GM12878 (cell line): ENCODE results near the gene BTF3. TPM values are rescaled to one million over a fixed set of nuclear protein-coding genes. Genes with fewer than 3 reads are reported as not detected.

Experiments
- ATF7 ChIP-seq: fragments of 450-650 bp; IDR thresholded peaks from 2 replicates; pipeline ENCODE4 v1.6.1; 2016; ENCODE audit warnings: low read depth, mild to moderate bottlenecking
- BCL3 ChIP-seq: IDR thresholded peaks from 2 replicates; pipeline ENCODE4 v1.6.1; 2011; ENCODE audit warnings: borderline replicate concordance, low read depth, mild to moderate bottlenecking, moderate library complexity, low read length; ENCODE audit not compliant: insufficient read depth, poor library complexity, severe bottlenecking
- BHLHE40 ChIP-seq, 2 experiments: fragments of 450-650 bp in 1 of 2; IDR thresholded peaks; 2 replicates each; pipeline ENCODE4 v1.6.1; 2011 to 2017; ENCODE audit warnings: low read depth in 2 of 2, borderline replicate concordance in 1 of 2, improper control_type of control experiment in 1 of 2, low read length in 1 of 2, mild to moderate bottlenecking in 1 of 2
- BRCA1 ChIP-seq: IDR thresholded peaks from 2 replicates; pipeline ENCODE4 v1.6.1; 2011; ENCODE audit warnings: low read depth, low read length, improper control_type of control experiment
- GATAD2B ChIP-seq: fragments of 450-650 bp; conservative IDR thresholded peaks from 2 replicates; pipeline ENCODE4 v1.6.1; 2017; ENCODE audit warnings: low read depth, mild to moderate bottlenecking, moderate library complexity
- HDGF ChIP-seq: fragments of 450-650 bp; IDR thresholded peaks from 2 replicates; pipeline ENCODE4 v1.6.1; 2016; ENCODE audit warnings: antibody characterized with exemption
- KDM1A ChIP-seq: fragments of 200-600 bp; sonication (generic); IDR thresholded peaks from 2 replicates; pipeline ENCODE4 v1.6.1; 2016; ENCODE audit warnings: borderline replicate concordance
- MYB ChIP-seq: fragments of 150-350 bp; IDR thresholded peaks from 2 replicates; pipeline ENCODE4 v1.6.1; 2014; ENCODE audit warnings: mild to moderate bottlenecking, low read depth, low read length, borderline replicate concordance
- POLR2A ChIP-seq: IDR thresholded peaks from 2 replicates; pipeline ENCODE4 v1.6.1; 2011; ENCODE audit warnings: low read depth, mild to moderate bottlenecking, low read length
- RELB ChIP-seq: fragments of 450-650 bp; IDR thresholded peaks from 2 replicates; pipeline ENCODE4 v1.6.1; 2017; ENCODE audit warnings: low read depth, mild to moderate bottlenecking, moderate library complexity
- RUNX3 ChIP-seq: IDR thresholded peaks from 2 replicates; pipeline ENCODE4 v1.6.1; 2012; ENCODE audit warnings: low read length, inconsistent platforms
- SMARCA5 ChIP-seq: fragments of 450-650 bp; IDR thresholded peaks from 2 replicates; pipeline ENCODE4 v1.6.1; 2017; ENCODE audit warnings: mild to moderate bottlenecking
- SREBF1 ChIP-seq: IDR thresholded peaks from 2 replicates; pipeline ENCODE4 v1.6.1; 2012; ENCODE audit warnings: mild to moderate bottlenecking, low read length
- STAT1 ChIP-seq: fragments of 450-650 bp; conservative IDR thresholded peaks from 2 replicates; pipeline ENCODE4 v1.6.1; 2014; ENCODE audit warnings: antibody characterized with exemption, mild to moderate bottlenecking
- TAF1 ChIP-seq: IDR thresholded peaks from 2 replicates; pipeline ENCODE4 v1.6.1; 2011; ENCODE audit warnings: mild to moderate bottlenecking, low read depth, low read length, borderline replicate concordance
- TCF12 ChIP-seq: IDR thresholded peaks from 2 replicates; pipeline ENCODE4 v1.6.1; 2011; ENCODE audit warnings: low read depth, mild to moderate bottlenecking, low read length
- TCF7 ChIP-seq: IDR thresholded peaks from 2 replicates; pipeline ENCODE4 v1.6.1; 2014; ENCODE audit warnings: antibody characterized with exemption, borderline replicate concordance
- USF1 ChIP-seq: IDR thresholded peaks from 2 replicates; pipeline ENCODE4 v1.6.1; 2011; ENCODE audit warnings: borderline replicate concordance, low read depth, mild to moderate bottlenecking, moderate library complexity, mixed read lengths, low read length; ENCODE audit not compliant: insufficient read depth; ENCODE audit errors: extremely low read length
- YY1 ChIP-seq: IDR thresholded peaks from 2 replicates; pipeline ENCODE4 v1.6.1; 2011; ENCODE audit warnings: low read depth, mild to moderate bottlenecking, low read length
- ZBED1 ChIP-seq: IDR thresholded peaks from 2 replicates; pipeline ENCODE4 v1.6.1; 2016; ENCODE audit warnings: borderline replicate concordance
- ZBTB33 ChIP-seq: fragments of 450-650 bp; IDR thresholded peaks from 2 replicates; pipeline ENCODE4 v1.6.1; 2017; ENCODE audit warnings: mild to moderate bottlenecking
- ZNF622 ChIP-seq: fragments of 450-650 bp; IDR thresholded peaks from 2 replicates; pipeline ENCODE4 v1.6.1; 2017; ENCODE audit warnings: mild to moderate bottlenecking, inconsistent platforms
- polyA plus RNA-seq, 11 experiments: library from polyadenylated mRNA; depleted of rRNA in 4 of 11; unstranded in 6 of 11; stranded (reverse) in 5 of 11; fragments of >200 nt; fragmentation: Nextera tagmentation in 4 of 11; fragmentation: Illumina TruSeq in 1 of 11; extraction: Ambion mirVana in 4 of 11; extraction: Trizol in 1 of 11; gene quantifications; 1 replicate in 1 of 11; 2 replicates in 10 of 11; pipeline versions ENCODE4 v1.2.1 to v1.2.3, GENCODE V29; 2011 to 2016; ENCODE audit warnings: inconsistent platforms in 2 of 11, missing spikeins in 2 of 11, low read depth in 1 of 11
- total RNA-seq, 4 experiments: library from RNA; depleted of rRNA in 3 of 4; stranded (reverse); fragments of >200 nt in 3 of 4; fragmentation: Illumina TruSeq in 1 of 4; extraction: Trizol in 1 of 4; gene quantifications; 2 replicates each; pipeline versions ENCODE4 v1.2.1 to v1.2.3, GENCODE V29; 2013 to 2021

BTF3 gene
- total and polyA plus RNA-seq, 10 of the 15 experiments (the other 5 are each of a cell fraction or from before 2014, with no cell fraction given), result 492 to 1,650 (median 904) TPM

- peak; percentile 29; the same call in 1 of the 2 replicates for TF ChIP-seq RUNX3
- no peak for TF ChIP-seq BCL3
- 0 out of 2 replicates have a peak, but pooled peaks have one; percentile 24 for TF ChIP-seq STAT1
- TF ChIP-seq ZNF622, result no peak
- TF ChIP-seq SMARCA5, result no peak
- TF ChIP-seq SREBF1, result no peak
- no peak for TF ChIP-seq ZBTB33
- no peak for TF ChIP-seq BRCA1
- TF ChIP-seq RELB, result peak; percentile 70; the same call in 1 of the 2 replicates
- TF ChIP-seq POLR2A, result peak; percentile 99
- TF ChIP-seq ATF7, result 0 out of 2 replicates have a peak, but pooled peaks have one; percentile 18
- peak; percentile 87 for TF ChIP-seq TAF1
- TF ChIP-seq ZBED1, result no peak
- no peak for TF ChIP-seq USF1
- TF ChIP-seq MYB, result no peak
- no peak for TF ChIP-seq KDM1A
- TF ChIP-seq TCF12, result no peak
- TF ChIP-seq GATAD2B, result peak; percentile 51
- no peak for TF ChIP-seq TCF7
- TF ChIP-seq BHLHE40 (IDR thresholded peaks at IDR 0.05; ENCODE audit: borderline replicate concordance in 1 of 2, low read depth in 2 of 2, low read length in 1 of 2), result peak in 1 of 2 experiments; percentile 38; a peak in 1 of 4 replicates
- TF ChIP-seq YY1, result peak; percentile 94
- TF ChIP-seq HDGF, result 0 out of 2 replicates have a peak, but pooled peaks have one; percentile 43
Measured at GRCh38 chr5:73498057-73498992, at the start of gene BTF3 (continued).
